ENCODE measurements around the gene KRTAP10-6.

KRTAP10-6 gene

DNA sequence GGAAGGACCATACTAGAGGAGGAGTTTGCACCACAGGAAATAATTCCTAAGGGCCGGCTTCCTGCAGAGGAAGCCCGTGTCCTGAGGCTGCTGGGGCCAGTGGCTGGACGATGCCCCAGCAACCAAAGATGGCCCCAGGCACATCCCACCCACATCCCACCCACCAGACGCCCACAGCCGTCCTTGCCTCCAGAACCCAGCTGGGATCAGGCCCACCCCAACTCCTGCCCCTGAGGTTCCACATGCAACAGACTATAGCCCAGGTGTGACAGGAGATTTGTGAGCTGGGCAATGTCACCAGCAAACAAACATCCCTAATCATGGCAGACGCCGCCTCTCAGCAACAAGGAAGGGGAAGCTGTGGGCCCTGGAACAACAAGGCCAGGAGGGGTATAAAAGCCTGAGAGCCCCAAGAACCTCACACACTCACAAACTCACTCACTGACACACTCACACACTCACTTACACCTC lies 34.4 kb upstream of the KRTAP10-6 start, which contains the start of gene KRTAP10-9:
Gene KRTAP10-9 (plus strand): TSS at position 421 of the 471 bp plus-strand sequence. CDS start 79 bp downstream, outside the sequence.
- H3K27me3 ChIP-seq (ENCODE audit: low read length), result no peaks in the 10 kb centered on the region
- H3K36me3 ChIP-seq (ENCODE audit: low read length), result no peaks in the 10 kb centered on the region

DNA sequence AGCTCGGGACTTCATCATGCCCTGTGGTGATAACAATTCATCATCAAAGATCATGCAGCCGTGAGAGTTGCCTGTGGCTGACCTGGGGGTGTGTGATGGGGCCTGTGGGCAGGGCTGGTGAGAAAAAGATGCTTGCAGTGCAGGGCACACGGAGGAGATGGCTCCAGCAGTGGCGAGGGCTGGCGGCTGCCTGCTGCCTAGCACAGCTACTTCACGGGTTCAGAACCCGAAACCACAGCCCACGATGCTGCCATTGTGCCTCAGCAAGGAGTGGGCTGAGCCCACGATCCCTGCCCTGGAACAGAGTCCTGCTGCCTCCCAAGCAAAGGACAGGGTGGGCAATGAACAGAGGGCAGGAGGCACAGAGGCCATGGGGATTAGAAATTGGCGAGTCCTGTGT lies 34.0 kb upstream of the KRTAP10-6 start:
- Histone ChIP-seq H3K27me3 (ENCODE audit: low read length) (no peaks in the 10 kb centered on the region), H3K9me2 (replicated peaks; ENCODE audit: insufficient read depth, low read length) (no peaks in the 10 kb centered on the region), H2AFZ (ENCODE audit: low read depth, low read length, severe bottlenecking) (no peak overlapping the region), H3K27ac (ENCODE audit: low read depth, low read length) (no peak overlapping the region), H3K79me2 (ENCODE audit: insufficient read depth, low read length) (no peaks in the 10 kb centered on the region), H3K4me2 (ENCODE audit: low read depth, low read length, poor library complexity, severe bottlenecking) (no peak overlapping the region), H3K9ac (ENCODE audit: low read length) (no peak overlapping the region), H3K36me3 (ENCODE audit: low read length) (no peaks in the 10 kb centered on the region), H4K20me1 (ENCODE audit: low read depth, low read length) (no peaks in the 10 kb centered on the region), H3F3A (ENCODE audit: insufficient read depth) (no peaks in the 10 kb centered on the region), H3K9me3 (ENCODE audit: insufficient read depth, low read length) (peaks cover 14% of the 10 kb centered on the region; the same call in 1 of the 2 replicates), H3K4me3 (ENCODE audit: insufficient read depth, low read length, poor library complexity, severe bottlenecking) (no peak overlapping the region)
- TF ChIP-seq, protein P1, sequence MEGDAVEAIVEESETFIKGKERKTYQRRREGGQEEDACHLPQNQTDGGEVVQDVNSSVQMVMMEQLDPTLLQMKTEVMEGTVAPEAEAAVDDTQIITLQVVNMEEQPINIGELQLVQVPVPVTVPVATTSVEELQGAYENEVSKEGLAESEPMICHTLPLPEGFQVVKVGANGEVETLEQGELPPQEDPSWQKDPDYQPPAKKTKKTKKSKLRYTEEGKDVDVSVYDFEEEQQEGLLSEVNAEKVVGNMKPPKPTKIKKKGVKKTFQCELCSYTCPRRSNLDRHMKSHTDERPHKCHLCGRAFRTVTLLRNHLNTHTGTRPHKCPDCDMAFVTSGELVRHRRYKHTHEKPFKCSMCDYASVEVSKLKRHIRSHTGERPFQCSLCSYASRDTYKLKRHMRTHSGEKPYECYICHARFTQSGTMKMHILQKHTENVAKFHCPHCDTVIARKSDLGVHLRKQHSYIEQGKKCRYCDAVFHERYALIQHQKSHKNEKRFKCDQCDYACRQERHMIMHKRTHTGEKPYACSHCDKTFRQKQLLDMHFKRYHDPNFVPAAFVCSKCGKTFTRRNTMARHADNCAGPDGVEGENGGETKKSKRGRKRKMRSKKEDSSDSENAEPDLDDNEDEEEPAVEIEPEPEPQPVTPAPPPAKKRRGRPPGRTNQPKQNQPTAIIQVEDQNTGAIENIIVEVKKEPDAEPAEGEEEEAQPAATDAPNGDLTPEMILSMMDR (IDR thresholded peaks at IDR 0.05; ENCODE audit: insufficient read depth, low read length, poor library complexity, severe bottlenecking), result no peak
- TF ChIP-seq EZH2phosphoT487 (conservative IDR thresholded peaks at IDR 0.05; ENCODE audit: low read length), result no peak

More for the DNA sequence above, 34.4 kb upstream of the KRTAP10-6 start, which contains the start of gene KRTAP10-9:
- H3F3A ChIP-seq (ENCODE audit: insufficient read depth), result no peaks in the 10 kb centered on the region
- H3K4me2 ChIP-seq (ENCODE audit: low read depth, low read length, poor library complexity, severe bottlenecking), result no peak within 1 kb of the TSS
- H3K27ac ChIP-seq (ENCODE audit: low read depth, low read length), result no peak within 1 kb of the TSS
- H3K9me2 ChIP-seq (replicated peaks; ENCODE audit: insufficient read depth, low read length), result no peaks in the 10 kb centered on the region
- no peak within 1 kb of the TSS for H3K9ac ChIP-seq (ENCODE audit: low read length)
- H4K20me1 ChIP-seq (ENCODE audit: low read depth, low read length), result no peaks in the 10 kb centered on the region
- no peak within 1 kb of the TSS for H2AFZ ChIP-seq (ENCODE audit: low read depth, low read length, severe bottlenecking)
- TF ChIP-seq, protein P1 (IDR thresholded peaks at IDR 0.05; ENCODE audit: insufficient read depth, low read length, poor library complexity, severe bottlenecking), result no peak
- TF ChIP-seq EZH2phosphoT487 (conservative IDR thresholded peaks at IDR 0.05; ENCODE audit: low read length), result no peak
- no peaks in the 10 kb centered on the region for H3K79me2 ChIP-seq (ENCODE audit: insufficient read depth, low read length)
- H3K4me3 ChIP-seq (ENCODE audit: insufficient read depth, low read length, poor library complexity, severe bottlenecking), result no peak within 1 kb of the TSS
- H3K9me3 ChIP-seq (ENCODE audit: insufficient read depth, low read length), result peaks cover 14% of the 10 kb centered on the region; the same call in 1 of the 2 replicates

DNA sequence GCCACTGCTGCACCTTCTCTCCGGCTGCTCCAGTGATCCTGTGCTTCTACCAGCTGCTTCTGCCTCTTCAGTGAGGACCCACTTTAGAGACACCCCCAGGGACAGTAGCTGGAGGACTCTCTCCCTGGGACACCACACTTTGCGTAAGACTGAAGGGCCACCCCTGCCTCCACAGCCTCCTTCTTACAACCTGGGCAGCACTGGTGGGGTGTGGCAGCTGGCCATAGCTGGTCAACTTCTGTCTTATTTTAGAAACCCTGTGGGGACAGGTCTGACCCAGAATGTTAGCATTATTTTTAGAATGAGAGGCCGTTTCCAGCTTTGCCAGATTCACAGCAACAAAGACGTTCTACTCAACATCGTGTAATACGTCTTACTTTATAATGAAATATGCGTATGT lies 33.5 kb upstream of the KRTAP10-6 start:
- peaks cover 14% of the 10 kb centered on the region; the same call in 1 of the 2 replicates for H3K9me3 ChIP-seq (ENCODE audit: insufficient read depth, low read length)
- no peaks in the 10 kb centered on the region for H3K79me2 ChIP-seq (ENCODE audit: insufficient read depth, low read length)
- no peaks in the 10 kb centered on the region for H3K36me3 ChIP-seq (ENCODE audit: low read length)
- TF ChIP-seq, protein P1 (IDR thresholded peaks at IDR 0.05; ENCODE audit: insufficient read depth, low read length, poor library complexity, severe bottlenecking), result no peak
- no peak for TF ChIP-seq EZH2phosphoT487 (conservative IDR thresholded peaks at IDR 0.05; ENCODE audit: low read length)
- no peak overlapping the region for H2AFZ ChIP-seq (ENCODE audit: low read depth, low read length, severe bottlenecking)
- H3K9me2 ChIP-seq (replicated peaks; ENCODE audit: insufficient read depth, low read length), result no peaks in the 10 kb centered on the region
- no peaks in the 10 kb centered on the region for H3K27me3 ChIP-seq (ENCODE audit: low read length)
- H4K20me1 ChIP-seq (ENCODE audit: low read depth, low read length), result no peaks in the 10 kb centered on the region
- no peak overlapping the region for H3K27ac ChIP-seq (ENCODE audit: low read depth, low read length)
- no peak overlapping the region for H3K4me3 ChIP-seq (ENCODE audit: insufficient read depth, low read length, poor library complexity, severe bottlenecking)
- H3K9ac ChIP-seq (ENCODE audit: low read length), result no peak overlapping the region
- no peaks in the 10 kb centered on the region for H3F3A ChIP-seq (ENCODE audit: insufficient read depth)
- H3K4me2 ChIP-seq (ENCODE audit: low read depth, low read length, poor library complexity, severe bottlenecking), result no peak overlapping the region
